Cardiac fibroblast (primary cell): Measurements from ENCODE around the gene SNRNP70.

Source experiments
- DNase-seq, 2 donors: peaks; one replicate each; pipeline versions ENCODE4 v3.0.0 to v3.0.0-alpha.2; 2010; ENCODE audit warnings: low read depth in 2 of 2
- H3K4me3 ChIP-seq, 2 donors: replicated peaks in 1 of 2; 1 replicate in 1 of 2; 2 replicates in 1 of 2; pipeline ENCODE4 v1.5.1; 2011; ENCODE audit warnings: low read depth in 2 of 2, low read length in 2 of 2, mild to moderate bottlenecking in 2 of 2, moderate library complexity in 1 of 2
- TF ChIP-seq, protein P1 (sequence below): IDR thresholded peaks from one replicate; pipeline ENCODE4 v1.5.1; 2011; ENCODE audit warnings: low read depth, mild to moderate bottlenecking, low read length, inconsistent platforms

Gene SNRNP70

DNA sequence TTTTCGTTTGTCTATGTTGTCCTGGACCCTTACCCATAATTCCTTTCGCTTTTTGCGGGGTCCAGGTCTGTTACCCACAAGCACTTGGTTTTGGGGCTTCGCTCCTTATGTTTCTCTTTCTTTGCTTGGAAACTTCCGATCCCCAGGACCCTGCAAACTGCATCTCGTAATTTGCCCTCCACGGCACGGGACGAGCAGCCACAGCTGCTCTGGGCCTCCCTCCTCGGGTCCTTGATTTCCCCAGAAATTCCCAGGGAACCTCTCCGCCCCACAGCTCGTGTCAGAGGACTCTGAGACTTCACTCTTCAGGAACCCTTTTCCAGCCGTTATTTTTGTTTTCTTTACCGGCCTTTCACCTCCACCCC, 599 bp downstream of the SNRNP70 start:
- TF ChIP-seq, protein P1, sequence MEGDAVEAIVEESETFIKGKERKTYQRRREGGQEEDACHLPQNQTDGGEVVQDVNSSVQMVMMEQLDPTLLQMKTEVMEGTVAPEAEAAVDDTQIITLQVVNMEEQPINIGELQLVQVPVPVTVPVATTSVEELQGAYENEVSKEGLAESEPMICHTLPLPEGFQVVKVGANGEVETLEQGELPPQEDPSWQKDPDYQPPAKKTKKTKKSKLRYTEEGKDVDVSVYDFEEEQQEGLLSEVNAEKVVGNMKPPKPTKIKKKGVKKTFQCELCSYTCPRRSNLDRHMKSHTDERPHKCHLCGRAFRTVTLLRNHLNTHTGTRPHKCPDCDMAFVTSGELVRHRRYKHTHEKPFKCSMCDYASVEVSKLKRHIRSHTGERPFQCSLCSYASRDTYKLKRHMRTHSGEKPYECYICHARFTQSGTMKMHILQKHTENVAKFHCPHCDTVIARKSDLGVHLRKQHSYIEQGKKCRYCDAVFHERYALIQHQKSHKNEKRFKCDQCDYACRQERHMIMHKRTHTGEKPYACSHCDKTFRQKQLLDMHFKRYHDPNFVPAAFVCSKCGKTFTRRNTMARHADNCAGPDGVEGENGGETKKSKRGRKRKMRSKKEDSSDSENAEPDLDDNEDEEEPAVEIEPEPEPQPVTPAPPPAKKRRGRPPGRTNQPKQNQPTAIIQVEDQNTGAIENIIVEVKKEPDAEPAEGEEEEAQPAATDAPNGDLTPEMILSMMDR: no peak
- no peak for DNase-seq
- H3K4me3 ChIP-seq: peak overlapping the region; percentile 92 to 95

DNA sequence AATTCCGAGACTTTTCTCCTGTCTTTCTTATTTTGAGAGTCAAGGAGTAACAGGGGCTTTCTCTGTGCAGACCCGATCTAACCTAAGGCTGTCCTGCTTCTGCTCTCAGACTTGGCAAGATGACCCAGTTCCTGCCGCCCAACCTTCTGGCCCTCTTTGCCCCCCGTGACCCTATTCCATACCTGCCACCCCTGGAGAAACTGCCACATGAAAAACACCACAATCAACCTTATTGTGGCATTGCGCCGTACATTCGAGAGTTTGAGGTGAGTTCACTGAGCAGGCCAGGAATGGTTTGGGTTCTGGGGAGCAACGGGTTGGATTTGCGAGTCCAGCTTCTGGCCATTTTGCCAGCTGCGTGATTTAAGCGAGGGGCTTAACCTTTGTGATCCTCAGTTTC, 1.0 kb downstream of the SNRNP70 start:
- H3K4me3 ChIP-seq: peak overlapping the region; percentile 92 to 95
- TF ChIP-seq, protein P1: no peak

DNA sequence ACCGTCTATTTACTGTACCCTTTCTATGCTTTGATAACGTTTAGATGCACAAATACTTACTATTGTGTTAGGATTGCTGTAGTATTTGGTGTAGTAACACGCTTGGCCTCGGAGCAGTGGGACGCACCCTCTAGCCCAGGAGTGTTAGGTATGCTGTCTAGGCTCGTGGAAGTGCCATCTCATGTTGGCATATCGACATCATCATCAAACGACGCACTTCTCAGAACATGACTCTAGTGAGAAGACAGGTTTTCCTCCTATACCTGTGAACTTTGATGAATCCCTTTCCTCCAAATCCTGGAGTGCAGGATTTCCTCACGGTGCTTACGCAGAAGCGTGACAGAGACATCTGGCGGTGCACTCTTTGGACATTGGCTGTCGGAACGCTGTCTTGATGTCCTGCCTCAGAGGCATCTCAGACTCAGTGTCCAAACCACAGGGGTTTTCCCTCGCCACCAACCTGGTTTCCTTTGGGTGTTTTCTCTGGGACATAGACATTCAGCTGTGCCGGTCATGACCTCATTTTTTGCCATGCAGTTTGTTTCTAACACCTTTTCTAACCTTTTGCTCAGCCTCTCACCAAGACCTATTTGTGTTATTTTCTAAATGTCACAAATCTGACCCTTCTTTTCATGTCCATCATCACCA, 6.3 kb downstream of the SNRNP70 start:
- no peak for DNase-seq
- no peak overlapping the region for H3K4me3 ChIP-seq
- TF ChIP-seq, protein P1: no peak

More for the DNA sequence above, 1.0 kb downstream of the SNRNP70 start:
- no peak for DNase-seq

DNA sequence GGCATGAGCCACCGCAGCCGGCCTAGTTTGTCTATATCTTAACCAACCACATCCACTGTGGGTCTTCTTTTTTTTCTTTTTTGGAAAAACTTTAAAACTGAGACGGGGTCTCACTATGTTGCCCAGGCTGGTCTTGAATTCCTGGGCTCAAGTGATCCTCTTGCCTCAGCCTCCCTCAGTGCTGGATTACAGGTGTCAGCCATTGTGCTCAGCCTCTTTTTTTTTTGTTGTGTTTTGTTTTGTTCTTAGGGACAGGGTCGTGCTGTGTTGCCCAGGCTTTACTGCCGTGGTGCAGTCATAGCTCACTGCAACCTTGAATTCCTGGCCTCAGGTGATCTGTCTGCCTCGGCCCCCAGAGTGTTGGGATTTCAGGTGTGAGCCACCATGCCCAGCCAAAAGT, 7.4 kb downstream of the SNRNP70 start:
- H3K4me3 ChIP-seq: no peak overlapping the region
- no peak for DNase-seq
- TF ChIP-seq, protein P1: no peak

DNA sequence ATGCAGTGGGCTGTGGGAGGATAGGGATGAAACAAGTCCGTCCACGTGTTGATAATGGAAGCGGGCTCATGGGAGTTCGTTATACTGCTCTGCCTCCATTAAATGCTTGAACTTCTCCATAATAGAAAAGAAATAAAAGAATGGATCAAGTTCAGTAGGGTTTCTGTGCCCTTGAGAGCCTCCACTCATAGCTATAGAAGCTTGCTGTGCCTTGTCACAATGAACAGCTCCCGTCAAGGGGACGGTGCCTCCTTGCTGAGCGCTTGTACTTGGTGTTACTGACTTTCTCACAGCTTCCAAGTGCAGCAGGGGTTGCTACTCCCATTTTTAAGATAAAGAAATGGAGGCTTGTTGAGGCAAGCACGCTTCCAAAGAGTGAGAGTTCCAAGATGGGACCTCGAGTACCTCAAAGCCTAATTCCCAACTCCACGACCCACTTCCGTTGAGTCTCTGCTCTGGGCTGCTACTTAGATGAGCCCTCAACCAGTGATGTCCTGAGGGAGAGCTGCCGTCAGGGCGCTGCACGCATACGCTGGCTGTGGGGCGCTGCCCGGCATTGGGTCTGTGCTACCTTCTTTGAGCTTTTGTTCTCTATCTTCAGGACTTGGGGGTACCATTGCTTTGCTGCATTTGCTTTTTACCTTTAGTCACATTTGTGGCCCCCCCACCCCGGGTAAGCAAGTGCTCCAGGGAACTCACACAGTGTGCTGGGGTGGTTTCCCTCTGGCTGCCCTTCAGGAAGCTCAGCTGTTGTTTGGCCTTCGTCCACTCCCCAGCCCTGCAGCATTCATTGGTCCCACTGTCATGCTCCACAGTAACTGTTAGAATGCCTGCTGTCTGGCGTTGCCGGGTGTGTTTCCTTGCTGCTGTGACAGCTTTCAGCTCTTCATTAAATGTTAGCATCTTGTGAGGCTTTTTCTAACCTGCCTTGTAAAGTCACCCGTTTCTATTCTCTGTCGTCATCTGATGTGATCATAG, 9.5 kb downstream of the SNRNP70 start:
- peak in 1 of 2 donors; percentile 26 for DNase-seq
- TF ChIP-seq, protein P1: no peak
- H3K4me3 ChIP-seq: no peak overlapping the region

DNA sequence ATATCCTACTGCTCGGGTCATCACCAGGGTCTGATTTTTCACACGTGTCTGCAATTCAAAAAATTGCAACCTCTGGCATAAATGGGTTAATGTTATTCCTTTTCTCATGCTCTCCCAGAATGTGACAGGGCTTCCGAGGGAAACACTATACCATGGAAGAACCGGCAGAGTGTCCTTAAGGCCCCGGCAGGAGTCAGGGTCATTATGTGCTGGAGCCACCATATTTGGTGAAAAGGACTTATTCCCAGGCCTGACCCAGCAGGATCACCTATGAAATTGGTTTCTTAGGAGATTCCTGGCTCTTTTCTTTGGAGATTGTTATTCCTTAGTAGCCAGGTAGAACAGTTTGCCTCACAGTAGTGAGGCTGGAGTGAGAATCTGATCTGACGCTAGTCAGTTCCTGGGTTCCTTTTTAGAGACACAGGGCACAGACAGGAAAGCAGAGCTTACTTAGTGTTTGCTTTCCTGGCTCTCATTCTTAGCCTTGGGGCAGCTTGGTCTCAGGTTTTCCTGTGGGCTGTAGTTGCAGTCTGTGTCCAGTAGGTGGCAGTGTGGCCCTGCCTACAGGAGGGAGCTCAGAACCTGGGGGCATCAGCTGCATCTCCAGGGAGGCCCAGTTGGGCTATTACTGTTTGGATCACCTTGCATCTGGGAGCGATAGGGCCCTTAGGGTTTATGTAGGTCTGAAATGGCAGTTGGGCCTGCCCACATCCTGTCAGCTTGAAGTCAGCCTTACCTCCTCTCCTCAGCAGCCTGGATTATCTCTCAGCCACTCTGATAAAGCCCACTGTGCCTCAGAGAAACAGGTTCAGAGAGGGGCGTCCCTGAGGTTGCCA, 12.4 kb downstream of the SNRNP70 start:
- TF ChIP-seq, protein P1: peak; percentile 98
- no peak overlapping the region for H3K4me3 ChIP-seq
- DNase-seq: peak; percentile 79 to 81
